H1 (cell line): ENCODE results near the gene CD247. TPM values are rescaled to one million over a fixed set of nuclear protein-coding genes. Genes with fewer than 3 reads are reported as not detected.

Experiments
- EZH2 ChIP-seq: fragments of 200-600 bp; sonication (generic); IDR thresholded peaks from 2 replicates; pipeline ENCODE4 v1.7.1; 2012; ENCODE audit warnings: low read depth, mild to moderate bottlenecking, moderate library complexity, low read length, inconsistent platforms; ENCODE audit not compliant: severe bottlenecking
- HDAC2 ChIP-seq, 2 experiments: fragments of 300-600 bp in 1 of 2; sonication (generic) in 1 of 2; IDR thresholded peaks; 2 replicates each; pipeline ENCODE4 v1.6.1; 2011 to 2012; ENCODE audit warnings: low read depth in 2 of 2, low read length in 2 of 2, mild to moderate bottlenecking in 2 of 2, moderate library complexity in 2 of 2, borderline replicate concordance in 1 of 2, inconsistent platforms in 1 of 2
- HDAC6 ChIP-seq: IDR thresholded peaks from one replicate; pipeline ENCODE4 v1.7.1; 2012; ENCODE audit warnings: low read depth, mild to moderate bottlenecking, inconsistent platforms, low read length, moderate library complexity
- KDM4A ChIP-seq: IDR thresholded peaks from one replicate; pipeline ENCODE4 v1.7.1; 2012; ENCODE audit warnings: low read depth, mild to moderate bottlenecking, moderate library complexity, low read length, inconsistent platforms; ENCODE audit not compliant: severe bottlenecking
- MAFK ChIP-seq: IDR thresholded peaks from 2 replicates; pipeline ENCODE4 v1.6.1; 2012; ENCODE audit warnings: low read depth, mild to moderate bottlenecking, improper control_type of control experiment, low read length
- PHF8 ChIP-seq: fragments of 200-600 bp; sonication (generic); conservative IDR thresholded peaks from 2 replicates; pipeline ENCODE4 v1.7.1; 2012; ENCODE audit warnings: low read depth, mild to moderate bottlenecking, inconsistent platforms, low read length, moderate library complexity
- RBBP5 ChIP-seq: IDR thresholded peaks from 2 replicates; pipeline ENCODE4 v1.7.1; 2012; ENCODE audit warnings: low read depth, mild to moderate bottlenecking, inconsistent platforms, low read length, moderate library complexity, borderline replicate concordance
- SUZ12 ChIP-seq: fragments of 200-600 bp; sonication (generic); IDR thresholded peaks from 2 replicates; pipeline ENCODE4 v1.6.1; 2012; ENCODE audit warnings: mild to moderate bottlenecking, inconsistent platforms, low read length, moderate library complexity, mixed read lengths
- polyA plus RNA-seq, 7 experiments: library from polyadenylated mRNA; depleted of rRNA in 3 of 7; stranded (reverse) in 5 of 7; unstranded in 2 of 7; fragments of >200 nt in 5 of 7; fragments of 200-250 nt in 2 of 7; gene quantifications; 1 replicate in 5 of 7; 2 replicates in 1 of 7; 4 replicates in 1 of 7; pipeline versions ENCODE4 v1.2.1 to v1.2.3, GENCODE V29; 2011 to 2013; ENCODE audit warnings: missing spikeins in 2 of 7, mixed read lengths in 2 of 7
- total RNA-seq: library from RNA; stranded (reverse); fragmentation: NEBNext Ultra II Directional; extraction: Animal tissue kit (Norgen Biotek cat#: 25700); gene quantifications from 2 replicates; pipeline ENCODE4 v1.2.1, GENCODE V29; 2021
- TF ChIP-seq, protein P1 (sequence below): IDR thresholded peaks from 2 replicates; pipeline ENCODE4 v1.6.1; 2012; ENCODE audit warnings: low read length, inconsistent platforms

Gene CD247
- total and polyA plus RNA-seq, 2 of the 8 experiments (the other 6 are each of a cell fraction or from before 2014, with no cell fraction given): 2.0 to 2.2 TPM

DNA sequence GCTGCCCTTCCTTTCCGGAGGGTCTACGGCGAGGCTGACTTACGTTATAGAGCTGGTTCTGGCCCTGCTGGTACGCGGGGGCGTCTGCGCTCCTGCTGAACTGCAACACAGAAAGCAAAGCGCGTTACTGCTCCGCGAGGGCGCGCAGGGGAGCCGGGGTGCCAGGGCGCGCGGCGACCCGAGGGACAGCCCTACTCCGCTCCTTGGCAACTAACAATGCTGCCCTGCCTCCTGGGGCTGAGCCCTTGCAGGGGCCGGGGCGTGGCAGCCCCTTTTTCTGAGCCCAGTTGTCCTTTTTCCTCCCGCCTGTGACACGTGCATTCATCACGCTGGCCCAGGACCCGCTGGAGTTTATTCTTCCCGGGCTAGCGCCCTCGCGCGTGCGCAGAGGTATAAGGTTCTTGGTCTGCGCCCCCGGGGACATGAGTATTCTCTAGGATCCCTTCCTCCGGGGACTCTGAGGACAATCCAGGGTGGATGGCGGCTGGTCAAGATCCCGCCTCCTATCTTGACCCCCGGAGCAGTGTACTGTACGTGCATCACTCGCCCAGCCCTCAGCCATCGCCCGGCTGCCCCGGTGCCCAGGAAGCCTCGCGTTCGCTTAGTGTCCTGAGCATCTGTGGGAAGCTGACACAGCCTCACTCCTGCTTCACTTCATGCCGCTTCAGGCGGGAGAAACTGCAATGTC is 78.9 kb downstream of the CD247 start (continued):
- TF ChIP-seq, protein P1, sequence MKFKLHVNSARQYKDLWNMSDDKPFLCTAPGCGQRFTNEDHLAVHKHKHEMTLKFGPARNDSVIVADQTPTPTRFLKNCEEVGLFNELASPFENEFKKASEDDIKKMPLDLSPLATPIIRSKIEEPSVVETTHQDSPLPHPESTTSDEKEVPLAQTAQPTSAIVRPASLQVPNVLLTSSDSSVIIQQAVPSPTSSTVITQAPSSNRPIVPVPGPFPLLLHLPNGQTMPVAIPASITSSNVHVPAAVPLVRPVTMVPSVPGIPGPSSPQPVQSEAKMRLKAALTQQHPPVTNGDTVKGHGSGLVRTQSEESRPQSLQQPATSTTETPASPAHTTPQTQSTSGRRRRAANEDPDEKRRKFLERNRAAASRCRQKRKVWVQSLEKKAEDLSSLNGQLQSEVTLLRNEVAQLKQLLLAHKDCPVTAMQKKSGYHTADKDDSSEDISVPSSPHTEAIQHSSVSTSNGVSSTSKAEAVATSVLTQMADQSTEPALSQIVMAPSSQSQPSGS: no peak
- TF ChIP-seq HDAC6: no peak
- TF ChIP-seq KDM4A: peak; percentile 99
- 0 out of 4 replicates have a peak, but pooled peaks of 1 of the 2 experiments have one; percentile 36 for TF ChIP-seq HDAC2 (IDR thresholded peaks at IDR 0.05; ENCODE audit: borderline replicate concordance in 1 of 2, low read depth in 2 of 2, low read length in 2 of 2)
- 0 out of 2 replicates have a peak, but pooled peaks have one; percentile 39 for TF ChIP-seq PHF8
- TF ChIP-seq MAFK: no peak
- TF ChIP-seq RBBP5: no peak; the same call in 1 of the 2 replicates
- TF ChIP-seq EZH2: no peak
- no peak for TF ChIP-seq SUZ12
